ENCODE results near the gene CDRT15L2. TPM values are rescaled to one million over a fixed set of nuclear protein-coding genes. Genes with fewer than 3 reads are reported as not detected.
"Not testable (repeated sequence)": the region's sequence is repeated elsewhere in the genome, so short reads cannot be mapped to it uniquely, and the experiment has no call there.

Gene CDRT15L2
- total and polyA plus RNA-seq, 8 donors: not detected

- H3K27me3 ChIP-seq, ATAC-seq: not testable (repeated sequence)
These were observed 21.4 kb upstream of the CDRT15L2 start for GRCh38 chr17:20558096-20558495.

GRCh38 chr17:20559018-20559417 lies 20.5 kb upstream of the CDRT15L2 start:
- H3K27me3 ChIP-seq; H3K36me3 ChIP-seq; H3K4me3 ChIP-seq; H3K9me3 ChIP-seq; ATAC-seq; H3K27ac ChIP-seq; intact Hi-C loops (cut with DNase I); H3K4me1 ChIP-seq; DNase-seq: not testable (repeated sequence)

More at GRCh38 chr17:20558096-20558495, 21.4 kb upstream of the CDRT15L2 start:
- H3K4me1 ChIP-seq; H3K36me3 ChIP-seq; H3K27ac ChIP-seq; H3K4me3 ChIP-seq; H3K9me3 ChIP-seq; DNase-seq; intact Hi-C loops (cut with DNase I): not testable (repeated sequence)

DNA sequence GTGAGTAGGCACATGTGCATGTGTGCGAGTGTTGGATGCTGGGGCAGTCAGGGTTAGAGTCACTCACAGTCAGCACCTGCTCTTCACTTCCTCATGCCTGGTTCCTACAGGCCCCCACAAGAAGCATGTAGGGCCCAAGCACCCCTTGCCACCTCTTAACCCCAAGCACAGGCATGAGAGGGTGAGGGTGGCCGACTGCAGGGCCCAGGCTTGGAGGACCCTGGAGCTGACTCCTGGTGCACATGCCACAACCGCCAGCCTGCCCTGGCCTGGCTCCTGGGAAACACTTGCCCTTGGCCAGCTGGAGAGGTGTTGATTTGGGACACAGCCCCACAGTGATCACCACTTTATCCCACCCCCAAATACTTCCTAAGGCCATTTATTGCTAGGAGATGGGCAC lies 16.9 kb upstream of the CDRT15L2 start:
- intact Hi-C loops (cut with DNase I): no loop called here
- DNase-seq: no peak
- Histone ChIP-seq H3K9me3 (no peaks in the 10 kb centered on the region), H3K4me3 (no peak overlapping the region), H3K27me3 (no peaks in the 10 kb centered on the region), H3K27ac (no peak overlapping the region), H3K4me1 (no peaks in the 10 kb centered on the region), H3K36me3 (no peaks in the 10 kb centered on the region)
- ATAC-seq: no peak
- TF ChIP-seq, protein P1, sequence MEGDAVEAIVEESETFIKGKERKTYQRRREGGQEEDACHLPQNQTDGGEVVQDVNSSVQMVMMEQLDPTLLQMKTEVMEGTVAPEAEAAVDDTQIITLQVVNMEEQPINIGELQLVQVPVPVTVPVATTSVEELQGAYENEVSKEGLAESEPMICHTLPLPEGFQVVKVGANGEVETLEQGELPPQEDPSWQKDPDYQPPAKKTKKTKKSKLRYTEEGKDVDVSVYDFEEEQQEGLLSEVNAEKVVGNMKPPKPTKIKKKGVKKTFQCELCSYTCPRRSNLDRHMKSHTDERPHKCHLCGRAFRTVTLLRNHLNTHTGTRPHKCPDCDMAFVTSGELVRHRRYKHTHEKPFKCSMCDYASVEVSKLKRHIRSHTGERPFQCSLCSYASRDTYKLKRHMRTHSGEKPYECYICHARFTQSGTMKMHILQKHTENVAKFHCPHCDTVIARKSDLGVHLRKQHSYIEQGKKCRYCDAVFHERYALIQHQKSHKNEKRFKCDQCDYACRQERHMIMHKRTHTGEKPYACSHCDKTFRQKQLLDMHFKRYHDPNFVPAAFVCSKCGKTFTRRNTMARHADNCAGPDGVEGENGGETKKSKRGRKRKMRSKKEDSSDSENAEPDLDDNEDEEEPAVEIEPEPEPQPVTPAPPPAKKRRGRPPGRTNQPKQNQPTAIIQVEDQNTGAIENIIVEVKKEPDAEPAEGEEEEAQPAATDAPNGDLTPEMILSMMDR (IDR thresholded peaks at IDR 0.05): no peak

GRCh38 chr17:20565245-20565644 lies 14.3 kb upstream of the CDRT15L2 start:
- H3K27me3 ChIP-seq; H3K4me3 ChIP-seq; DNase-seq; H3K27ac ChIP-seq; ATAC-seq; H3K36me3 ChIP-seq; intact Hi-C loops (cut with DNase I); H3K4me1 ChIP-seq; H3K9me3 ChIP-seq: not testable (repeated sequence)

DNA sequence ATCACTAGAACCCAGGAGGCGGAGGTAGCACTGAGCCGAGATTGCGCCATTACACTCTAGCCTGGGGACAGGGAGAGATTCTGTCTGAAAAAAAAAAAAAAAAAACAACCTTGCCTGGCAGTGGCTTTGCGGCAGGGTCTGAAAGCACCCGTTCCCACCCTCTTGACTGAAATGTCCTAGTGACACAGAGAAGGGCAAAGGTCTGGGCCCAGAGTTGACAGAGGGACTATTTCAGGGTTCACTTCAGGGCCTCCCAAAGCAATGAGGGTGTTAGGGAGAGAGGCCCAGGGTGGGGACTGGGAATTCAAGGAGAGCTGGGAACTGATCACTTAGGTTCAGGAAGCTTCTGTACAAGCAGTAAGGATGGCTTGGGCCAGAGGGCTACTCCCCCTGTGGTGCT lies 13.8 kb upstream of the CDRT15L2 start:
- ATAC-seq (no peak), DNase-seq (no peak)
- no peaks in the 10 kb centered on the region for H3K36me3 ChIP-seq
- H3K4me1 ChIP-seq: no peaks in the 10 kb centered on the region
- no peak overlapping the region for H3K4me3 ChIP-seq
- no peaks in the 10 kb centered on the region for H3K27me3 ChIP-seq
- no peak overlapping the region for H3K27ac ChIP-seq
- no peaks in the 10 kb centered on the region for H3K9me3 ChIP-seq
- intact Hi-C loops (cut with DNase I): no loop called here
- TF ChIP-seq, protein P1 (IDR thresholded peaks at IDR 0.05): no peak

DNA sequence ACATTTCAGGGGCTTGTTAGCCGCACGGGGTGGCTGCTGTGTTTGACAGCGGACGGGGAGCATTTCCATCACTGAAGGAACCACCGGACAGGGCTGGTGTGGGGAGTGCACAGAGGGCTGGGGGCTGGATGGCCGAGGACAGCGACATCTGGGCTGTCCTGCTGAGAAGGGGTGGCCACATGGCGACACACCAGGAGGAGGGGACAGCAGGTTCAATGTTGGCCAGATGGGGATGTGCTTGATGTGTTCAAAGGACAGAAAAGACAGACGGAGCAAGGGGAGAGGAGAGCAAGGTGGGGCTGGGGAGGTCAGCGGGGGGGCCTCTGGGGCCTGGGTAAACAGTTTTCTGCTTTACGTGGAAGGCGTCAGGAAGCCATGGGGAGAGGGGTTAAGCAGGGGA lies 12.8 kb upstream of the CDRT15L2 start:
- ATAC-seq; H3K4me1 ChIP-seq; H3K4me3 ChIP-seq; H3K27ac ChIP-seq; intact Hi-C loops (cut with DNase I); H3K9me3 ChIP-seq; DNase-seq; H3K27me3 ChIP-seq; H3K36me3 ChIP-seq: not testable (repeated sequence)

- DNase-seq; H3K36me3 ChIP-seq; H3K9me3 ChIP-seq; intact Hi-C loops (cut with DNase I); ATAC-seq; H3K4me3 ChIP-seq; H3K4me1 ChIP-seq; H3K27ac ChIP-seq: not testable (repeated sequence)
- H3K27me3 ChIP-seq: peaks cover 0 to 11% of the 10 kb centered on the region in 2 donors
These were observed 12.1 kb upstream of the CDRT15L2 start for GRCh38 chr17:20567421-20567820.

- H3K9me3 ChIP-seq; ATAC-seq; H3K4me1 ChIP-seq; DNase-seq; H3K4me3 ChIP-seq; H3K36me3 ChIP-seq; H3K27ac ChIP-seq; intact Hi-C loops (cut with DNase I): not testable (repeated sequence)
- H3K27me3 ChIP-seq: peaks cover 0 to 11% of the 10 kb centered on the region in 2 donors
These were observed 10.9 kb upstream of the CDRT15L2 start for GRCh38 chr17:20568604-20569003.

GRCh38 chr17:20571653-20572052 lies 7.9 kb upstream of the CDRT15L2 start:
- H3K36me3 ChIP-seq; DNase-seq; H3K4me1 ChIP-seq; ATAC-seq; H3K4me3 ChIP-seq; intact Hi-C loops (cut with DNase I); H3K9me3 ChIP-seq; H3K27ac ChIP-seq: not testable (repeated sequence)
- peaks cover 0 to 11% of the 10 kb centered on the region in 2 donors for H3K27me3 ChIP-seq

DNA sequence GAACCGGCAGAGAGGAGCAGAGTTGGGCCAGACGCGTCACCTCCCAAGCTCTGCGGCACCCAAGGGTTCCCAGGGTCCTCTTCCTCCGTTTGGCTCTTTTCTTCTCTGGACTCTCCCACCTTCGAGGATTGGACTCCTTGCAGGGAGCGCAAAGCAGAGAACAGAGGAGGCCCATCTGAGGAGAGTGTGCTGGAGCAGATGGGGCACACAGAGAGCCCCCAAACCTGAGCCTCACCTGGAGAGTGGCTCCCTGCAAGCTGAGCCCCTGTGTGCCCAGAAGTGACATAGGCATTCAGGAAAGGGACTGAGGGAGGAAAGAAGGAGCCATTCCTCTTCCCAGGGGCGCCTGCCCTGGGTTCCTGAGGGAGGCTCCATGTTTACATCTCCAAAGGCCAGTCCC lies 6.3 kb upstream of the CDRT15L2 start:
- H3K4me1 ChIP-seq; ATAC-seq; DNase-seq; H3K36me3 ChIP-seq; intact Hi-C loops (cut with DNase I); H3K4me3 ChIP-seq; H3K27ac ChIP-seq; H3K9me3 ChIP-seq: not testable (repeated sequence)
- peaks cover 0 to 11% of the 10 kb centered on the region in 2 donors for H3K27me3 ChIP-seq

DNA sequence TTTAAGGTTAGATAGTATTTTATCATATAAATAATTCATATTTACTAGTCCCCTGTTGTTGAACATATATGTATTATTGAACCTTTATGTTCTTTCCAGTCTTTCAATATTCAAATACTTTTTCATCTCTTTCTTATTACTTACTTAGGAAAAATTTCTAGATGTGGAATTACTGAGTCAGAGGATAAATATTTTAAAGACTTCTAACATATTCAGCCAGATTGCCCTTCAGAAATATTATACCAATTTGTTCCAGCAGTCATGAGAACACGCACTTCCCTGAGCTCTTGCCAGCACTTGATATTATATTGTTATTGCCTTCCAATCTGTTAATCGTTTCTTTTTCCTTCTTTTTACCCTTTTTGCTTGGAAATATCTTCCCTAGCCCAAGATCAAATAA lies 4.5 kb upstream of the CDRT15L2 start:
- H3K4me1 ChIP-seq; H3K4me3 ChIP-seq; H3K9me3 ChIP-seq; H3K27ac ChIP-seq; H3K36me3 ChIP-seq; intact Hi-C loops (cut with DNase I); DNase-seq; ATAC-seq: not testable (repeated sequence)
- peaks cover 0 to 11% of the 10 kb centered on the region in 2 donors for H3K27me3 ChIP-seq

DNA sequence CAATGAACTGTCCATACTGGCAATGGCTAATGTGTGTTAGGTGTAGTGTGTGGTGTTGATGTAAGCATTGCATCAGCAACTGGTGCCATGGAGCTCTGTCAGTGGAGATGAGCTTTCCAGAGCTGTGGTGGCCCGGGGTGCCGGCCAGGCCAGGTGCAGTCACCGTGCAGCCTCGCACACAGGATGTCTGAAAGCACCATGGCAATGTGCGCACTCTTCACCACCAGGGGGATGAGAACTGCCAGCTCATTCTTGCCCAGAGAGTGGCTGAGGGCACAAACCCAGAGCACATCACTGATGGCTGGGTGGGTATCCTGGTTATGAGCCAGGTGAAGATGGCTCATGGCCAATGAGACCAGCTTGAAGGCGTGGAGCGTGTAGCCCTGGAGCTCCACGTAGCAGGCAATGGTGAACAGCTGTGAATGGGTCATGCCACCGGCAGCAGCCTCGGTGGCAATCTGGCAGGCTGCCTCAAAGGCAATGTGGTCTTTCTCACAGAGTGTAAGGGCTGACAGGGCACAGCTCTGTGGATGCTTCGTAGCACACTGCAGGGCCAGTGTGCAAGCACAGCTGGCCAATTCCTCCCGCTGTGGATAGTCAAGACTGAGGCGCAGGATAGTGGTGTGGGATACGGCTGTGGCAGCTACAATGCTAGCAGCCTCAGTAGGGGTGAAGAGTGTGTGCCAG lies 4.5 kb downstream of the CDRT15L2 start:
- H3K27ac ChIP-seq: not testable (repeated sequence)

More for the DNA sequence above, 4.5 kb downstream of the CDRT15L2 start:
- H3K4me3 ChIP-seq; ATAC-seq; intact Hi-C loops (cut with DNase I); DNase-seq; H3K36me3 ChIP-seq; H3K9me3 ChIP-seq; H3K4me1 ChIP-seq: not testable (repeated sequence)
- H3K27me3 ChIP-seq: peaks cover 4 to 15% of the 10 kb centered on the region in 2 donors

Data from left lung (tissue), 10 donors.